Trophoblast cell (in vitro differentiated cells and primary cell): ENCODE measurements around the gene AVP.

Experiments
- DNase-seq, 2 donors: peaks; one replicate each; pipeline ENCODE4 v3.0.0-alpha.2; 2016
- H2AFZ ChIP-seq: 2 replicates; pipeline ENCODE4 v1.6.1; 2013; ENCODE audit warnings: low read length, moderate library complexity, mild to moderate bottlenecking; ENCODE audit not compliant: insufficient read depth, poor library complexity
- H2AK5ac ChIP-seq: 2 replicates; pipeline ENCODE4 v1.6.1; 2013; ENCODE audit warnings: mild to moderate bottlenecking, low read length
- H2BK120ac ChIP-seq: 2 replicates; pipeline ENCODE4 v1.6.1; 2013; ENCODE audit warnings: low read length, mild to moderate bottlenecking, moderate library complexity; ENCODE audit not compliant: insufficient read depth, poor library complexity
- H2BK12ac ChIP-seq: 2 replicates; pipeline ENCODE4 v1.6.1; 2013; ENCODE audit warnings: mild to moderate bottlenecking, low read length, moderate library complexity
- H2BK5ac ChIP-seq: 2 replicates; pipeline ENCODE4 v1.6.1; 2013; ENCODE audit warnings: low read length, low read depth, moderate library complexity, mild to moderate bottlenecking; ENCODE audit not compliant: poor library complexity
- H3K14ac ChIP-seq: 2 replicates; pipeline ENCODE4 v1.6.1; 2013; ENCODE audit warnings: mild to moderate bottlenecking, low read length
- H3K18ac ChIP-seq: 2 replicates; pipeline ENCODE4 v1.6.1; 2013; ENCODE audit warnings: mild to moderate bottlenecking, low read length
- H3K23ac ChIP-seq: 2 replicates; pipeline ENCODE4 v1.6.1; 2013; ENCODE audit warnings: low read length
- H3K27ac ChIP-seq: 2 replicates; pipeline ENCODE4 v1.5.1; 2013; ENCODE audit warnings: low read depth, mild to moderate bottlenecking, inconsistent platforms, low read length, moderate library complexity
- H3K27me3 ChIP-seq: 2 replicates; pipeline ENCODE4 v1.6.1; 2013; ENCODE audit warnings: inconsistent platforms, mild to moderate bottlenecking, low read length, moderate library complexity; ENCODE audit not compliant: insufficient read depth
- H3K36me3 ChIP-seq, 2 experiments: 1 replicate in 1 of 2; 2 replicates in 1 of 2; pipeline ENCODE4 v1.6.1; 2013; ENCODE audit warnings: low read length in 2 of 2, mild to moderate bottlenecking in 2 of 2, moderate library complexity in 1 of 2; ENCODE audit not compliant: insufficient read depth in 2 of 2, control insufficient read depth in 1 of 2
- H3K4ac ChIP-seq: 2 replicates; pipeline ENCODE4 v1.6.1; 2013; ENCODE audit warnings: low read depth, mild to moderate bottlenecking, low read length, moderate library complexity
- H3K4me1 ChIP-seq, 2 experiments: 1 replicate in 1 of 2; 2 replicates in 1 of 2; pipeline ENCODE4 v1.6.1; 2013; ENCODE audit warnings: low read length in 2 of 2, mild to moderate bottlenecking in 2 of 2, moderate library complexity in 1 of 2; ENCODE audit not compliant: insufficient read depth in 2 of 2, control insufficient read depth in 1 of 2
- H3K4me2 ChIP-seq: 2 replicates; pipeline ENCODE4 v1.6.1; 2013; ENCODE audit warnings: inconsistent platforms, mild to moderate bottlenecking, low read length, moderate library complexity
- H3K4me3 ChIP-seq: 2 replicates; pipeline ENCODE4 v1.5.1; 2013; ENCODE audit warnings: mild to moderate bottlenecking, low read depth, low read length, inconsistent platforms
- H3K79me1 ChIP-seq: one replicate; pipeline ENCODE4 v1.6.1; 2013; ENCODE audit warnings: low read length
- H3K79me2 ChIP-seq: 2 replicates; pipeline ENCODE4 v1.6.1; 2013; ENCODE audit warnings: low read length, mild to moderate bottlenecking; ENCODE audit not compliant: control insufficient read depth, insufficient read depth, poor library complexity
- H3K9ac ChIP-seq: 2 replicates; pipeline ENCODE4 v1.6.1; 2013; ENCODE audit warnings: mild to moderate bottlenecking, low read length
- H3K9me3 ChIP-seq: 2 replicates; pipeline ENCODE4 v1.6.1; 2013; ENCODE audit warnings: low read depth, mild to moderate bottlenecking, control low read depth, inconsistent platforms, low read length; ENCODE audit not compliant: insufficient read depth
- H4K12ac ChIP-seq: 2 replicates; pipeline ENCODE4 v1.6.1; 2013; ENCODE audit warnings: low read depth, mild to moderate bottlenecking, low read length, moderate library complexity
- H4K8ac ChIP-seq: 2 replicates; pipeline ENCODE4 v1.6.1; 2013; ENCODE audit warnings: low read depth, mild to moderate bottlenecking, low read length, moderate library complexity
- H4K91ac ChIP-seq: one replicate; pipeline ENCODE4 v1.6.1; 2013; ENCODE audit warnings: low read depth, mild to moderate bottlenecking, low read length, moderate library complexity
- WGBS: extraction: QIAGEN DNeasy Blood & Tissue Kit; methylation state at CpG from one replicate; pipeline ENCODE4 v1.1.7; 2013; ENCODE audit warnings: missing lambda C conversion rate; ENCODE audit not compliant: insufficient read length, insufficient coverage; ENCODE audit errors: extremely low coverage; 5-methylcytosine and 5-hydroxymethylcytosine counted together

AVP gene

DNA sequence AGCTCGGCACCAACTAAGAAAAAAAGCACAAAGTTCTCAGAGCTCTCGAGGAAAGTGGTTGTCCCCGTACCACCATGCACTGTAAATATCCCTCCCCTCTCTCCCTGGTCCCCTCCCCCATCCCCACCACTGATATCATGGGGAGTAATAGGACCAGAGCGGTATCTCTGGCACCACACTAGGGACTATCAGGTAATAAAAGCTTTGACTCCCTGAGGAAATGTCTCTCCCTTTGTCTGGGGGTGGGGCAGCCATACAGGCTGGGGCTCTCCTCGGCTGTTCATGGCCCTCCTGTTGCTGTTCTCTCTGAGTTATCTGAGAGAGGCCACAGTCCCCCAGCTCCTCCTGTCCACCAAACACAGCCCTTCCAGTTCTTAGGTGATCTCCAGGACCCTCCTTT lies 46.1 kb downstream of the AVP start:
- Histone ChIP-seq H2BK5ac (no peak overlapping the region), H4K91ac (no peak overlapping the region), H3K4me1 (no peaks in the 10 kb centered on the region), H3K23ac (no peak overlapping the region), H3K9me3 (peaks cover 2% of the 10 kb centered on the region), H2AFZ (no peak overlapping the region), H4K8ac (no peak overlapping the region), H3K27ac (no peak overlapping the region), H2BK120ac (no peak overlapping the region), H3K18ac (no peak overlapping the region), H4K12ac (no peak overlapping the region), H3K4me3 (no peak overlapping the region), H3K27me3 (no peaks in the 10 kb centered on the region), H2AK5ac (no peak overlapping the region), H3K79me1 (no peaks in the 10 kb centered on the region), H3K9ac (no peak overlapping the region), H2BK12ac (no peak overlapping the region), H3K4ac (no peak overlapping the region), H3K79me2 (no peaks in the 10 kb centered on the region), H3K36me3 (peaks cover 31 to 48% of the 10 kb centered on the region in 2 experiments), H3K14ac (no peak overlapping the region), H3K4me2 (no peak overlapping the region)
- DNase-seq: no peak
- WGBS: no CpG with 5 or more reads among the region's 5 CpGs

DNA sequence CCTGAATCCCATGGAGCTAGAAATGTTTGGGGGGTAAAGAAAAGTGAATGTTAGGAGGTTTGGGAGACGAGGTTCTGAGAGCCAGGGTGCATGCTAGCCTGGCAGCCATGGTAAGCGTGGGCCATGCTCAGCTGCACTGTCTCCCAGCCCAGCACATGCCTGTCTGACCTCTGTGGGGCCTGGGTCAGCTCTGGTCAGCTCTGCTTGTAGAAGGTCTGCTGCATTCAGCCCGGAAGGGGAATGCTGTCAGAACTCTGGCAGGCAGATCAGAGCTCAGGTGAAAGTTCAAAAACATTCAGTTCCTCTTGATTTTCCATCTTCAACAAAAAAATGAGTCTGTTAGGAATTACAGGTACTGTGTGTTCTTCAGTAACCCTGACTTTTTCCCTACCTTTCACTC lies 46.9 kb downstream of the AVP start:
- no peaks in the 10 kb centered on the region for H3K4me1 ChIP-seq
- H4K8ac ChIP-seq: no peak overlapping the region
- no CpG with 5 or more reads among the region's 3 CpGs for WGBS
- H3K27ac ChIP-seq: no peak overlapping the region
- no peak overlapping the region for H2BK12ac ChIP-seq
- no peak overlapping the region for H3K23ac ChIP-seq
- no peaks in the 10 kb centered on the region for H3K79me2 ChIP-seq
- no peak overlapping the region for H2BK120ac ChIP-seq
- DNase-seq: no peak
- peaks cover 2% of the 10 kb centered on the region for H3K9me3 ChIP-seq
- no peak overlapping the region for H4K12ac ChIP-seq
- no peak overlapping the region for H3K4ac ChIP-seq
- H3K14ac ChIP-seq: no peak overlapping the region
- H3K79me1 ChIP-seq: no peaks in the 10 kb centered on the region
- H2AFZ ChIP-seq: no peak overlapping the region
- H3K18ac ChIP-seq: no peak overlapping the region
- H3K4me3 ChIP-seq: no peak overlapping the region
- no peaks in the 10 kb centered on the region for H3K27me3 ChIP-seq
- H3K9ac ChIP-seq: no peak overlapping the region
- H3K36me3 ChIP-seq: peaks cover 34 to 50% of the 10 kb centered on the region in 2 experiments
- no peak overlapping the region for H3K4me2 ChIP-seq
- H2AK5ac ChIP-seq: no peak overlapping the region
- no peak overlapping the region for H4K91ac ChIP-seq
- no peak overlapping the region for H2BK5ac ChIP-seq

DNA sequence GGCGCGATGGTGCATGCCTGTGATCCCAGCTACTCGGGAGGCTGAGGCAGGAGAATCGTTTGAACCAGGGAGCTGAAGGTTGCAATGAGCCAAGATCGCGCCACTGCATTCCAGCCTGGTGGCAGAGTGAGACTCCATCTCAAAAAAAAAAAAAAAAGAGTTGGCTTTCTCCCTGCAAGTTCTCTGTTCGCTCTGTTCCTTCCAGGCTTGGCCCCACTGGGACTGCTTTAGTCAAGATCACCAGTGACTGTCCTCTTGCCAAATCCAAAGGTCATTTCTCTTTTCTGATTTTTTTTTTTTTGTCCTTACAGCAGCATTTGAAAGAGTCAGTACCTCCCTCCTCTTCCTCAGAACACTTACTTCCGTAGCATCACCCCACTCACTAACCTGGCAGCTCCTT lies 51.9 kb downstream of the AVP start:
- Histone ChIP-seq H2BK12ac (no peak overlapping the region), H4K91ac (no peak overlapping the region), H3K36me3 (peaks cover 33 to 50% of the 10 kb centered on the region in 2 experiments), H3K79me2 (no peaks in the 10 kb centered on the region), H3K9ac (no peak overlapping the region), H4K8ac (no peak overlapping the region), H4K12ac (no peak overlapping the region), H3K27ac (no peak overlapping the region), H3K14ac (no peak overlapping the region), H2AFZ (no peak overlapping the region), H3K4me1 (no peaks in the 10 kb centered on the region), H2AK5ac (no peak overlapping the region), H3K4ac (no peak overlapping the region), H2BK5ac (no peak overlapping the region), H3K9me3 (peaks cover 2% of the 10 kb centered on the region), H3K18ac (no peak overlapping the region), H3K23ac (no peak overlapping the region), H2BK120ac (no peak overlapping the region), H3K4me2 (no peak overlapping the region), H3K4me3 (no peak overlapping the region), H3K27me3 (no peaks in the 10 kb centered on the region), H3K79me1 (no peaks in the 10 kb centered on the region)
- no peak for DNase-seq
- no CpG with 5 or more reads among the region's 8 CpGs for WGBS
